GM12892 (cell line): ENCODE data around the gene FGGY.

Experiments used
- POLR2A ChIP-seq: IDR thresholded peaks from 2 replicates; pipeline ENCODE4 v1.6.1; 2011; ENCODE audit warnings: low read depth, low read length, control low read depth
- POLR2AphosphoS5 ChIP-seq: IDR thresholded peaks from 2 replicates; pipeline ENCODE4 v1.6.1; 2011; ENCODE audit warnings: low read depth, low read length, control low read depth

- no peak for TF ChIP-seq POLR2A
- no peak for TF ChIP-seq POLR2AphosphoS5
Observed at GRCh38 chr1:59804301-59804700, 507.4 kb downstream of the FGGY start.
